NCI-H2107 treated with DMSO at 0.1 percent for 48 hours (cell line): Measurements from ENCODE around the gene DKKL1.

Source experiments
- DNase-seq: peaks from one replicate; lab custom pipeline; 2025; ENCODE audit not compliant: unreplicated experiment; lab: John Stamatoyannopoulos, UW

Gene DKKL1

DNA sequence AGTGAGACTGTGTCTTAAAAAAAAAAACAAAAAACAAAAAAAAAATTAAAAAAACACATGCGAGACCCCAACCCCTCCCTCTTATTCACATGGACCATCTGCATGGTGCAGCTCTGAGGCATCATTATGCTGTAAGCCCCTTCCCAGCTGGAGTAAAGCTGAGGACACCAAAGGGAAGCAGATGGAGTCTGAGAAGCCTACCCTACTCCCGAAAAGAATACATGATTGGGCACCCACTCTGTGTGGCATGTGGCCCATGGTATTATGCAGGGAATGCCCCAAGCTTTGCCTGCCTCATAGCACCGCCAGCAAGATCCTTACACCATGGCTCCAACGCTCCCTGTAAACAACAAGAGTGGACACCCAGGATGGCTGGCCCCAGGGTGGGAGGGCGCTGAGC is 54.8 kb downstream of the DKKL1 start:
- DNase-seq: no peak

- DNase-seq: no peak
Observed at GRCh38 chr19:49419173-49419572, 55.5 kb downstream of the DKKL1 start.

GRCh38 chr19:49420227-49420626 is 56.5 kb downstream of the DKKL1 start:
- no peak for DNase-seq

DNA sequence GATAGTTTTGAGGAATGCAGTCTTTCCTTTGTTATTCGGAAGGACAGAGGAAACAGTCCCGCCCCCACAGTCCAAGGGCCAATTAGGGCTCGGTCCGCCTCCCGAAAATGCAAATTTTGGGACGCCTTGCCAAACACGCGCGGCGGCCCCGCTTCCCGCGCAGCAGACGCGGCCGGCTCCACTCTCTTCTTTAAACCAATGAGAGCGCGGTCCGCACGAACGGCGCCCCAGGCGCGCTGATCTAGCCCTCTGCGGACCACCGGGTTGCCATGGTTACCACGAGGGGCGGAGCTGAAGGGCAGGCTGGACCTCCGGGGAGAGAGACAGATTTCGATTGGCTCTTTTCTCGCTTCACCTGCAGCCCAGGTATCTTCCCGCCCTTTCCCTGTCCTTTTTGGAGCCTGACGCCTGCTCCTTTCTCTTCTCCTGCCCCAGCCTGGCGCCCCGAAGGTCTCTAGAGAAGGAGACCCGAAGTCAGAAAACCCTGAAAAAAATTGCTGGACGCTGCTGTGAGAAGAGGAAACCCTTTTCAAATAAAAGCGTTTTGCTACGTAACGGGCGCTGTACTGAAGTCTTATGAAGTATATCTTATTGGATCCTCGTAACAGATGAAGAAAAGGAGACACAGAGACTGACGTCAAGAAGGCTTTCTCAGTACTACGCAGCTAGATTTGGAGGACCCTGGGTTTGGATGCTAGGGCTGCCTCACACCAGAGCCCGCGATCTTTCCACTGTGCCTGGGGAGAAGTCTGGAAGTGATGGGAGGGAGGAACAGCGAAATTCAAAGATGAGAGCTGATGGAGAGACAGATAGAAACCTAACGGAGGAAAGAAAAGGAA is 57.6 kb downstream of the DKKL1 start:
- DNase-seq: no peak

- DNase-seq: no peak
Observed at GRCh38 chr19:49421878-49422202, 58.2 kb downstream of the DKKL1 start.

- DNase-seq: no peak
Observed at GRCh38 chr19:49422407-49423070, 58.9 kb downstream of the DKKL1 start.

- no peak for DNase-seq
Observed at GRCh38 chr19:49423071-49423984, 59.7 kb downstream of the DKKL1 start, which contains the start of gene PTH2. Gene PTH2 (minus strand): TSS chr19:49423441. CDS start chr19:49423339, 102 bp downstream.

GRCh38 chr19:49423985-49424303 is 60.3 kb downstream of the DKKL1 start:
- no peak for DNase-seq
